Measurements from ENCODE around the gene DECR2.
"Not testable (repeated sequence)": the region's sequence is repeated elsewhere in the genome, so short reads cannot be mapped to it uniquely, and the experiment has no call there.

DECR2 gene

DNA sequence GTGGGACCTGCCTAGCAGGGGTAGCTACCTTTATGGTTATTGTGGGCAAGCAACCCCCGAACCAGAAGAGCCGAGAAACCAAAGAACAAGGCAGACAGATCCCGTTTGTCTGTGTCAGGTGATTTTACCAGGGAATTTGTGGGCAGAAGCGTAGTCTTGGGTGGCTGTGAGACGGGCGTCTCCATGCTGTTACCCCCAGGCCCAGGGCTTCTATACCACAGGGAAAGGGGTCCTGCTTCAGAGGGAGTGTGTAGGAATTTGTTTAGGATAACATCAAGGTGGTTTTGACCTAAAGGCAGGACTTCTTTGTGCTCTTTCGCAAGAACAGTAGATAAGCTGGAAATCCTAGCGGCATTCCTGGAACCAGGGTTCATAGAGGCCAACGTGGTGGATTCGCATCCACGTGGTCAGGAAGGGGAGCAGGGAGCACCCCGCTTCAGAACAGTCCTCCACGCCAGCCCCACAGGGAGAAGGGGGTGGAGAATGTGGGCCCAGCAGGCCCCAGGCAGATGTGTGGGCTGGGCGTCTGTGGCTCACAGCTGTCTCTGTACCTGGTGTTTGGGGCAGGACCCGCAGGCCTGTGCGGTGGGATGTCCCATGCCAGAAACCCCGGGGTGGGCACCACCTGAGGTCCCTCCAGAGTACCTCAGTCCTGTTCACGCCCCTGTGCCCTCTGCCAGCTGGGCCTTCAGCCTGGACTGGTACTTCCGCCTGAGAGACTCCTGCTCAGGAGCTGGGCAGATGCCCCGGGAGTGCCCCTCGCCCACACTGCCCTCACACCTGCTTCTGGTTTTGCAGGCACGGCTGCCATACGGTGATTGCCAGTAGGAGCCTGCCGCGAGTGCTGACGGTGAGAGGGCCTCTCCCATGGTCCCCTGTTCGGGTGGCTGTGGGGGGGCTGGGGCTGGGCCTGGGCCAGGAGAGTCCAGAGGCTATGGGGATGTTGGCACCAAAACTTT lies 4.1 kb downstream of the DECR2 start:
- no peak for DNase-seq

DNA sequence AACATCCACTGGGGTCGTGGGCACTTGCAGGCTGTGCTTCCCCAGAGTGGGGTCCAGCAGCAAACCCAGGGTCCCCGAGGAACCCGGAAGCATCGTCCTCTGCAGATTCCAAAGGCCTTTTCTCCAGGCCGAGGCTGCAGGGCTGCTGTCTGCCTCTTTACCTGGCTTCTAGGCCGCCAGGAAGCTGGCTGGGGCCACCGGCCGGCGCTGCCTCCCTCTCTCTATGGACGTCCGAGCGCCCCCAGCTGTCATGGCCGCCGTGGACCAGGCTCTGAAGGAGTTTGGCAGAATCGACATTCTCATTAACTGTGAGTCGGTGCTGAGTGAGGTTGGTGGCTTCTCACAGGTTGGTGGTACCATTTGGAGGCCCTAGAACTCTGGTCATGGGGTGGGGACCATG lies 5.6 kb downstream of the DECR2 start:
- DNase-seq: no peak

DNA sequence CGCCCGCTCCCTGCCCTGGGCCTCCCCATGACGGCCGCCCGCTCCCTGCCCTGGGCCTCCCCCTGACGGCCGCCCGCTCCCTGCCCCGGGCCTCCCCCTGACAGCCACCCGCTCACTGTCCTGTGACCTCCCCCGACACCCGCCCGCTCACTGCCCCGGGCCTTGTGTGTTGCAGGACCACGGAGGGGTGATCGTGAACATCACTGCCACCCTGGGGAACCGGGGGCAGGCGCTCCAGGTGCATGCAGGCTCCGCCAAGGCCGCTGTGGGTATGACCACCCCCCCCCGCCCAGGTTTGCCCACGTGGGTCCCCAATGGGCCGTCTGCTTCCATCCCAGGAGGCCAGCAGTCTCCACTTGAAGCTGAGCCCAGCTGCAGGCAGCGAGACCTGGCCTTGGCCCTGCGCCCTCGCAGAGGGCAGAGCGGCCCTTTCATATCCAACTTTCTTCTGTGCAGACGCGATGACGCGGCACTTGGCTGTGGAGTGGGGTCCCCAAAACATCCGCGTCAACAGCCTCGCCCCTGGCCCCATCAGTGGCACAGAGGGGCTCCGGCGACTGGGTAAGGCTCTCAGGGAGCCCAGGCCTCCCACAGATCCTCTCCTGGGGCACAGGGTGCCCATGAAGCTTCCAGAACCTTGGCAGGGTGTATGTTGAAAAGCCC lies 9.0 kb downstream of the DECR2 start:
- DNase-seq: no peak

DNA sequence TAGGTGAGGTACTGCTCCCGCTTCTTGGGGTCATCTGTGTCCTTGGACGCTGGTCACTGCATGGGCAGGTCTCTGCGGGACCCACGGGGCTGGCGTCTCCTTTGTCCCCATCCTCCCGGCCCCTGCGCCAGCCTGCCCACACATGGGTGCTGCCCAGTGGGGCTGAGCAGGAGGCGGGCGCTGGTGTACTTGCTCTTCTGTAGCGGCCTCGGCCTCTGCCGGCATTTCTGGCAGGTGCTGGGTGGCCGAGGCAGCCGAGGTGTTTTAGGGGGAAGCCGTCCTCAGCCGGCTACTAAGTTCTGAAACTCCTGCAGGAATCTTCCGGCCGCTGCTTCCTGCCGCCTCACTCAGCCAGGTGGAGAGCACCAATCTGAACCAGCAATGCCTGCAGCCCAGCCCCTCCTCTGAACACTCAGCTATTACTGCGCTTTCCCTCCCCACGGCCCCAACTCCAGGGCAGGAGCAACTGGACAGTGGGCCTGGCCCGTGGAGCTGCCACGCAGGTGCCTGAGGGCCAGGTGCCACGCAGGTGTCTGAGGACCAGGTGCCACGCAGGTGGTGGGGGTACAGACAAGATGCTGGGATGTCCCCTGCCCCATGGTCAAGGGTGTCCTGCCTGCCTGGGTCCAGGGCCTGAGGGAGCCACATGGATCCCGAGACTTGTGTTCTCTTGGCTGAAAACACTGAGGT lies 10.0 kb downstream of the DECR2 start:
- DNase-seq: no peak

DNA sequence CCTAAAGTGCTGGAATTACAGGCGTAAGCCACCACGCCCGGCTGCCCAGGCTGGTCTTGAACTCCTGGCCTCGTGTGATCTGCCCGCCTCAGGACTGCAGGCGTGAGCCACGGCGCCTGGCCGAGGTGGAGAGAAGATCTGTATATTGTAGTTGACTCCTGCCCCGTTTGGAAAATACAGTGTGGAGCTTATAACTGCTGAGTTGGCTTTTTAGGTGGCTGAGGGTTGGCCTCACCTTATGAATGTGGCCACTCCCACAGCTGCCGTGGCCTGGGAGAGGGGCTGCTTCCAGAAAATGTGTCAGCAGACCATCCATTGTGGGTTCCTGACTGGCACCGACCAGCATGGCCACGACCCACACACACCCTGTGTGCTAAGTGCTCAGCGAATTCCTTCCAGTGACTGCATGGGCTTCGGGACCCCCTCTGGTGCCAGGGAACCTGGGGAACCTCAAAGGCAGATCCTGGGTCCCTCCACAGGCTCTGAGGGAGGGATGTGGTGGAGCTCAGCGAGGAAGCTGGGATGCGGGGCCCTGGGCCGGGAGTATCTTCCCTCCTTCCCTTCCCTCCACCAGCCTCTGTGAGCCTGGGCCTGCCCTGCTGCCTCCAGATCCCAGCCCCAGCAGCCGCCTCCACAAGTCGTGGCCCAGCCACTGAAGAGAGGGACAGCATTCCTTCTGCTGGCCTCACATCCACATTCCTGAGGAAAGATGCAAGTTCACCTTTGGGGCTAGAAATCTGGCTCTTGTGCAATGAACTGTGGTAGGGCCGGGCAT lies 12.9 kb downstream of the DECR2 start:
- no peak for DNase-seq

DNA sequence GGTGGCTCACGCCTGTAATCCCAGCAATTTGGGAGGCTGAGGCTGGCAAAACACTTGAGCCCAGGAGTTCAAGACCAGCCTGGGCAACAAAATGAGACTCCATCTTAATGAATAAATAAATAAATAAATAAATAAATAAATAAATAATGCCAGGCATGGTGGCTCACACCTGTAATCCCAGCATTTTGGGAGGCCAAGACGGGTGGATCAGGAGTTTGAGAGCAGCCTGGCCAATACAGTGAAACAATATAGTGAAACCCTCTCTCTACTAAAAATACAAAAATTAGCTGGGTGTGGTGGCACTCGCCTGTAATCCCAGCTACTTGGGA lies 13.4 kb downstream of the DECR2 start:
- not testable (repeated sequence) for DNase-seq

DNA sequence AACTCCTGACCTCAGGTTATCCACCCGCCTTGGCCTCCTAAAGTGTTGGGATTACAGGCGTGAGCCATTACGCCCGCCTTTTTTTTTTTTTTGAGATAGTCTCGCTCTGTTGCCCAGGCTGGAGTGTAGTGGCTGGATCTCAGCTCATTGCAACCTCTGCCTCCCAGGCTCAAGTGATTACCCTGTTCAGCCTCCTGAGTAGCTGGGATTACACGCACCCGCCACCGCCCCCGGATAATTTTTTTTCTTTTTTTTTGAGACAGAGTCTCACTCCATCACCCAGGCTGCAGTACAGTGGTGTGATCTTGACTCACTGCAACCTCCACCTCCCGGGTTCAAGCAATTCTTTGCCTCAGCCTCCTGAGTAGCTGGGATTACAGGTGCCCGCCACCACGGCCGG lies 20.5 kb downstream of the DECR2 start:
- not testable (repeated sequence) for DNase-seq

DNA sequence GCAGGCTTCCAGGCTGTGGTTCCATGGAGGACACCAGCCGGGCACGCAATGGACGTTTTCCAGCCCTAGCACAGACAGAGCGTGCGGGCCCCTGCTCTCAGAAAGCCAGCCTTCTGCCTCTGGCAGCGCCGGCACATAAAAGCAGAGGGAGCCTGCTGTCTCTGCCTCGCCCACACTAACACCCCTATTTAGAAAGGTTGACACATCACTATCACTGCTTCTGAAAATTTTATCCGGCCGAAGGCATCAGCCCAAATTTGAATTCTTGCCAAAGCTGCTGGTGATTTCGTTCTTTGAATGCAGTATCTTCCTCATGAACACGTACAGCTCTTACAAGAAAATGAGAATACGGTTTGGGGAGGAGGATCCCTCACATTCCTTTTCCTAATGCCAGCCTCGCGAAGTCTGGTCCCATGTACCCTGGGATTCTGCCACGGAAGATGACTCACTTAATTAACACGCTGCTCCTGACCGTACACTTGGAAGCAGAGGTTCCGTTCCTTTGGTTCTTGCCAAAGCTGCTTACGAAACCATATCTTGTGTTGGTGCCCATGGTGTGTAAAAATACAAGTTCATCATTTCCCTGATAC lies 22.4 kb downstream of the DECR2 start:
- DNase-seq: peak; percentile 24

DNA sequence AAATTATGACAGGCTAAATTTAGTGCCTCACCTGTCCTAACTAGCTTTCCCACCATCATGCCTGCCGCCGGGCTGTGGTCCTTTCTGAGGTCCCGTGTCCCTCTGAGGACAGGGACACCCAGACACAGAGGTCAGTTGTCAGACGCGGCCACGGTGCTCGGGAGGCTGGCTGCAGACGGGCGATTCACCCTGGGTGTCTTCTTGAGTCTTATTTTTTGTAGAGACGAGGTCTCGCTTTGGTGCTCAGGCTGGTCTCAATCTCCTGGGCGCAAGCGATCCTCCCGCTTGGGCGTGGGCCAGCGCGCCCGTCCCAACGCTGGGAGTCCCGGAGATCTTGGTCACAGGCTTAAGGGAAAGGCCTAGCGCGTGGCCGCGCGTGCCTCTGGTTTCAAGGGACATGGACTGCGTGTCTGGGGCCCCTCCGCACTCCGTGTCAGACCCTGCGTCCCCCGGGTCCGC lies 23.0 kb downstream of the DECR2 start:
- no peak for DNase-seq

DNA sequence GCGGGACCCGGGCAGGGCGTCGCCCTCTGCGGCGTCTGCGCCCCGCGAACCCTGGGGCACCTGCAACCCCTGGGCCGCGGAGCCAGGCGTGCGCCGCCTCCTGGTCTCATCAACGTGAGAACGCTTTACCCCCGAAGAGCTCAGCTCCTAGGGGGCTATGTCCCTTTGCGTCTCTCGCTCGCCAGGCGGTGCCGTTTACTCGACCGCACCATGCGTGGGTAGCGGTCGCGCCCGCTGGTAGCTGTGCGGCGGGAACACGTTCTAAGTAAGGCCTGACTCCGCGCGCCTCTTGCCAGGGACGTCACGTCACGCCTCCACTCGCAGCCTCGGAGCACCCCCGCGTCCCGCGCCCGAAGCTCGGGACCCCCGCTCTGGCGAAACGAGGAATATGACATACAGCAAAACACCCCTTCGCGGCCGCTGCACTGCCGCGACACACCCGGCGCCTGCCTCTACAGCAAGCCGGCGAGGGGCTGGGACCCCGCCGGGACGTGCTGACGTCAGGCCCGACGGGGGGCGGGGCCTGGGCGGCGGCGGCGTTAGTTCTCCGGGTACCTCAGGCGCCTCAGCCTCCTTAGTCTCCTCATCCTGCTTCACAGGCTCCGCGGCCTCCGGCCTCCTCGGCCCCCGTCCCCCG lies 23.5 kb downstream of the DECR2 start, which contains the start of gene RAB11FIP3:
RAB11FIP3 (plus strand) TSS at position 568 of the 637 bp plus-strand sequence. CDS start 358 bp downstream, outside the sequence.
- peak; percentile 64 for DNase-seq

DNA sequence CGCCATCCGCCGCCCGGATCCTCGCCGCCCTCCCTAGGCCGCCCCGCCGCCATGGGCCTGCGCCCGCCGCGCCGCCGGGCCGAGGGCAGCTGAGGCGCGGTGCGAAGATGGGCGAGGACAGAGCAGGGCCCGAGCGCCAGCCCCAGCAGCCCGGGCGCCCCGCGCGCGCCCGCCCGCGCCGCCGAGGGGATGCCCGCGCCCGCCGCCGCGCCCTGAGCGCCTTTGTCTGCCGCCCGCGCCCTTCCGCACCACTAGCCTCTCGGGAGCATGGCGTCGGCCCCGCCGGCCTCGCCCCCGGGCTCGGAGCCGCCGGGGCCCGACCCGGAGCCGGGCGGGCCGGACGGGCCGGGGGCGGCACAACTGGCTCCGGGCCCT lies 24.0 kb downstream of the DECR2 start:
- no peak for DNase-seq

DNA sequence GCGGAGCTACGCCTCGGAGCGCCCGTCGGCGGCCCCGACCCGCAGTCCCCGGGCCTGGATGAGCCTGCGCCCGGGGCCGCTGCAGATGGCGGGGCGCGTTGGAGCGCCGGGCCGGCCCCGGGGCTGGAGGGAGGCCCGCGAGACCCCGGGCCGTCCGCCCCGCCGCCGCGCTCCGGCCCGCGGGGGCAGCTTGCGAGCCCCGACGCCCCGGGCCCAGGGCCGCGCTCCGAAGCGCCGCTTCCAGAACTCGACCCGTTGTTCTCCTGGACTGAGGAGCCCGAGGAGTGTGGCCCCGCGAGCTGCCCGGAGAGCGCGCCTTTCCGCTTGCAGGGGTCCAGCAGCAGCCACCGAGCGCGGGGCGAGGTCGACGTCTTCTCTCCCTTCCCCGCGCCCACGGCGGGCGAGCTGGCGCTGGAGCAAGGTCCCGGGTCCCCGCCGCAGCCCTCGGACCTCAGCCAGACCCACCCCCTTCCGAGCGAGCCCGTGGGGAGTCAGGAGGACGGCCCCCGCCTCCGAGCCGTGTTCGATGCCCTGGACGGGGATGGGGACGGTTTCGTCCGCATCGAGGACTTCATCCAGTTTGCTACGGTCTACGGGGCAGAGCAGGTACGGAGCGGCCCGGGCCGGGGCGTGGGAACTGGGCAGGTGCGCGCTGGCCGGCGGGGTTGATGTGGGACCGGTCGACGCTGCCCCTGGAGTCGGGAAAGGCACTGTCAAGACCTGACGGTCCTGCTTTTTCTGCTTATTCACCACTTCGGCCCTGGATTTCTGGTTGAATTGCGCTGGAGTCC lies 24.6 kb downstream of the DECR2 start:
- no peak for DNase-seq

DNA sequence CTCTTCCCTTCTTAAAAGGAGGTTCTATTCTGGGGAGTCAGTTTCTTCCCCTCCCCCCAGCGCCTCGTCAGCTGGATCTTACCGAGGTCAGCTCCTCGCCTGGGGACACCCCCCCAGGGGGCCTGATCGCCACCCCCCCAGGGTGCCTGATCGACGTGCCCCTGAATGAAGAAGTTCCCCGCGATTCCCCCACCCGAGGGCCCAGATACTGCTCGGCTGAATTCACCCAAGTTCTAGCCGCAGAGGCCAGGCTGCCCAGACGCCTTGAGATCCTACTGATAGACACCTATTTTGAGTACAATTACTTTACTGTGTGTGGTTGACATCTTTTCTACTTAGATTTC lies 25.2 kb downstream of the DECR2 start:
- DNase-seq: no peak

DNA sequence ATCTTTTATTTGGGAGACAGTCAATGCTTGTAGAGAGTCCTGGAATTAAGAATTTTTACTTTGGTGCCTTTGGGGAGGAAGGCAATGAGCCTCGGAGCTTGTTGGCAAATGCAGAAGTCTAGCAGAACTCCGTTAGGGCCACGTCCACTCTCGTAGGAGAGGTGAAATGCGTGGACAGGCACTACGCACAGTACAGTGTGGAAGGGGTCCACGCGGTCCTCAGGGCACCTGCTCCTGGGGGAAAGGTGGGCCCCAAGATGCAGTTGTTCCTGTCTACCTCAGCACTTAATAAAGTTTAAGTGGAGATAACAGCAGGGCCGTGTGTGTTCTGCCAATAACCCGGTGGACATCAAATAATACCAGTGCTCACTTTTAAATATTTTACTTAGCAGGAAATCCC lies 25.6 kb downstream of the DECR2 start:
- DNase-seq: no peak

DNA sequence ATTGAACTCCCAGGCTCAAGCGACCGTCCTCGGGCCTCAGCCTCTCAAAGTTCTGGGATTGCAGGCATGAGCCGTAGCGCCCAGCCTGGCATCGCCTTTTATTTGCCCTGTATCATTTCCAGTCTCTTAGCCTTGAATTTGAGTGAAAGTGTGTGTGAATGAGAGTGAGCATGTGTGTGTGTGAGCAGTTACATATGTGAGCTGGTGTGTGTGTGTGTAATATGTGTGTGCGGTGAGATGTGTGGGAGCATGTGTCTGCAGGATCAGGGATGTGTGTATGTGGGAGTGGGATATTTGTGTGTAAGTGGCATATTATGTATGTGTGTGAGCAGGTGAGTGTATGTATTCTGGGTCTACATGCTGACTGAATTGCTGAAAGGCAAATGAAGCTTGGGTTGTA lies 29.2 kb downstream of the DECR2 start:
- DNase-seq: no peak

DNA sequence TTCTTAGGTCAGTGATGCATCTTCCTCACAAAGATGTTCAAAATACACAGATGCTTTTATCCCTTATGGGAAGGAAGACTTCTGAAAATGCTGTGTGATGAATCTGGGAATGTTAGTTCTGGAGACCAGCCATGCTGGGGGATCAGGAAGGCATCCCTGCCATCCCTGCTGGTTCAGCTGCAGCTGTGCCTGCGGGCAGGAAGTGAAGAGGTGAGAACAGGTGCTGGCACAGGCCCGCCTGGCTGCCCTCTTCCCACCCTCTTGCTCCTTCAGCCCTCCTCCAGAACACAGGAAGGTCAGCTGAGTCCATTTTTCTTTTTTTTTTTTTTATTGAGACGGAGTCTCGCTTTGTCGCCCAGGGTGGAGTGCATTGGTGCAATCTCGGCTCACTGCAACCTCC lies 38.9 kb downstream of the DECR2 start:
- no peak for DNase-seq

DNA sequence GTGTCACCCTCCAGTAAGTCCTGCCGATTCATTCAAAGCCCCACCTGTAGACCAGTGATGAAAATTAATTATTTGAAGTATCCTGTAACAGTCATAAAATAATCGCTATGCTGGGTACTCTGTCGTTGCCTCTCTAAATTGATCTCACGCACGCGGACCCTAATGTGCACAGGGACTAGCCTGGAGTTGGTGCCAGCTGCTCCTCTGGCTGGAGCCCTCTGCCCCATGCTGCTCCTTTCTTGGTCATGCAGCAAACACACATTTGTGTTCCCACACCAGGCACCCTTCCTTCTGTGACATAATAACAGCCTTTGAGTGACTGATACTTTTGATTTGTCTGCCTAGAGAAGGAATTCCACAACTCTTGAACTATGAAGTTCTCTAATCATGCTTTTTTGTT lies 39.8 kb downstream of the DECR2 start:
- no peak for DNase-seq

DNA sequence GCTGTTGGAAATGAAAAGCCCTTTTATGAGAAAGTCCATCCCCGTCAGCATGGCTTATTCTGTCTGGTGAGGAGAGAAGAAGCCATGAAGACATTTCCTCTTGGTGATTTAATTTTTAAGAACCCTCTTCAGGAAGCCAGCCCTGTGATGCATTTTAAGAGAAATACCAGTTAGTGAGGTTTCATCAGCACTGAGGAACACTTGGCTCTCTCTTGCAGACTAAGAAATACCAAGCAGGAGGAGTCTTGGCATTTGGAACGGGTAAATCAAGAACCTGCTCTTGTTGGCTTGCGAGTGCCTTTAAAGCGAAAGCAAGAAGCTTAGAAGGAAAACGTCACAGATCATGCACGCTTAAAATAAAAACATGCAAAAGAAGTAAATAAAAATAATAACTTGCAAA lies 41.3 kb downstream of the DECR2 start:
- DNase-seq: no peak

DNA sequence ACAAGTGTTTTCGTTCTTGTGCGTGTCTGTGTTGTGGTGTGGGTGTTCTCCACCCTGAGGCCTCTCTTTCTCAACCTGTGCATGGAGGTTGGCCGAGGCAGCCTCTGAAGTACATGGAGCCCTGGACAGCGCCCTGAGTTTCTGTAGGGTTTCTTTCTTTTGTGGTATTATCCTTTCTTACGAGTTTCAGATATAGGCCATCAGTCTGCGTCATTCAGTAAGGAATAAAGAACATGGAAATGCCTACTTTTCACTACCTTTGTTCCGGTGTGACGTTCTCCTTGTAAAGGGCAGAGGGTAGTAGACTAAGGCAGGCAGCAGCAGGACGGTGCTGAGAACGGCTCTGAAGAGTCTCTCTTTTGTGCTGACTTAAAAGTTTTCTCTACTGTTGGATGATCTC lies 42.3 kb downstream of the DECR2 start:
- no peak for DNase-seq

DNA sequence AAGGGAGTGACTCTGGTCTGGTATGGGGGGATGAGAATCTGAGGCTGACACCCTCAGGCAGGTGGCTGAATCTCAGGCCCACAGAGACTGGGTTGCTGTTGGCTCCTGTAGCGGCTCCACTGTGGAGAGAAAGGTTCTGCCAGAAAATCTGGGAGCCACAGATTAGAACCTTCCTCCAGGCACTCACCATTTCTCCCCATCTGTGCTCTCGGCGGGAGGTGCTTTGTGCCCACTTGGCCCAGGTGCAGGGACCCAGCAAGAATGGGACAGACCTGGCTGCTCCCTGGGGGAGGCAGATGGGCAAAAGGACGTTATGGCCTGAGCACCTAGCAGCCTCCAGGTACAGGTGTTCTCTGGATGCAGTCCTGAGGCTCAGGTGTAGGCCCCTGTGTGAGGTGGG lies 43.9 kb downstream of the DECR2 start:
- no peak for DNase-seq

DNA sequence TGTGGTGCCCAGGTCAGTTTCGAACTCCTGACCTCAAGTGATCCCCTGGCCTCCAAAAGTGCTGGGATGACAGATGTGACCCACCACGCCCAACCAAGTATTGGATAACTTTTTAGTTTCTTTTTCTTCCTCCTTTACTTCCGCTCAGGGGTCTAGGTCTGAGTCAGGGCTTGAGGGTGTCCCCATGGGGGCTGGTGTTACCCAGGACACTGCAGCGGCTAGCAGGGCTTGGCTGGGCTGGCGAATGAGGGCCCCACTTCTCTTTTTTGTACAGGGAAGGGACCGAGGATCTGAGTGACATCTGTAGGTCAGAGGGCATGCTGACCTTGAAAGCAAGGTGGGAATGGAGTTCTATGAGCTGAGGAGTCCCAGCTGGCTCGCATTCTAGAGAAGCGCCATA lies 48.7 kb downstream of the DECR2 start:
- DNase-seq: no peak

Data from DMS79 treated with DMSO at 0.1 percent for 48 hours (cell line).